Esophagus muscularis mucosa (tissue), 4 donors: ENCODE results near the gene AP4S1. TPM values are rescaled to one million over a fixed set of nuclear protein-coding genes. Genes with fewer than 3 reads are reported as not detected.

Experiments
- DNase-seq: peaks from one replicate; pipeline ENCODE4 v3.0.0-alpha.2; 2017; ENCODE audit errors: extremely low spot score
- H3K27ac ChIP-seq, 4 donors: fragments of 200-600 bp; sonication (generic); replicated peaks in 1 of 4; 1 replicate in 3 of 4; 2 replicates in 1 of 4; pipeline ENCODE4 v1.5.1; 2016 to 2019; ENCODE audit warnings: mild to moderate bottlenecking in 1 of 4
- H3K27me3 ChIP-seq, 4 donors: fragments of 200-600 bp; sonication (generic); one replicate each; pipeline versions ENCODE4 v1.5.1 to v1.6.0; 2016 to 2019
- H3K36me3 ChIP-seq, 4 donors: fragments of 200-600 bp; sonication (generic); one replicate each; pipeline ENCODE4 v1.5.1; 2016 to 2019
- H3K4me1 ChIP-seq, 4 donors: fragments of 200-600 bp; sonication (generic); one replicate each; pipeline ENCODE4 v1.5.1; 2016 to 2019
- H3K4me3 ChIP-seq, 4 donors: fragments of 200-600 bp; sonication (generic); 1 replicate in 2 of 4; 2 replicates in 2 of 4; pipeline ENCODE4 v1.5.1; 2016 to 2019; ENCODE audit warnings: mild to moderate bottlenecking in 4 of 4, moderate library complexity in 1 of 4
- H3K9me3 ChIP-seq, 4 donors: fragments of 200-600 bp; sonication (generic); 1 replicate in 3 of 4; 2 replicates in 1 of 4; pipeline ENCODE4 v1.5.1; 2016 to 2019
- EP300 ChIP-seq: sonication (generic); formaldehyde crosslinking; IDR thresholded peaks from one replicate; pipeline ENCODE4 v1.6.1; 2017; ENCODE audit warnings: antibody characterized with exemption
- POLR2A ChIP-seq: fragments of 450-650 bp; IDR thresholded peaks from one replicate; pipeline ENCODE4 v1.6.1; 2017; ENCODE audit warnings: antibody characterized with exemption, moderate library complexity, mild to moderate bottlenecking, low read depth
- POLR2AphosphoS5 ChIP-seq, 2 donors: sonication (generic); formaldehyde crosslinking; IDR thresholded peaks; one replicate each; pipeline ENCODE4 v1.6.1; 2017; ENCODE audit warnings: antibody characterized with exemption in 2 of 2
- WGBS: methylation state at CpG from one replicate; pipeline ENCODE4 v1.1.5; 2018; 5-methylcytosine and 5-hydroxymethylcytosine counted together
- intact Hi-C: fragments of 100-400 bp; cut with DNase I; formaldehyde crosslinking; loops from one replicate; pipeline ENCODE4 v1.15.1; 2023
- total RNA-seq, 4 donors: library from RNA; depleted of rRNA; stranded (reverse); fragments of >200 nt; gene quantifications; one replicate each; pipeline versions ENCODE4 v1.1.0 to v1.2.1, GENCODE V29; 2016
- TF ChIP-seq, protein P1 (sequence below), 3 experiments: fragments of 200-600 bp in 2 of 3; fragments of 450-650 bp in 1 of 3; sonication (generic) in 2 of 3; IDR thresholded peaks; one replicate each; pipeline ENCODE4 v1.5.1; 2017 to 2019; ENCODE audit warnings: antibody characterized with exemption in 3 of 3, mild to moderate bottlenecking in 2 of 3, moderate library complexity in 1 of 3

The AP4S1 gene
- total RNA-seq, 4 donors from 2014 or later = 5.0 to 12.3 (median 9.3) TPM

DNA sequence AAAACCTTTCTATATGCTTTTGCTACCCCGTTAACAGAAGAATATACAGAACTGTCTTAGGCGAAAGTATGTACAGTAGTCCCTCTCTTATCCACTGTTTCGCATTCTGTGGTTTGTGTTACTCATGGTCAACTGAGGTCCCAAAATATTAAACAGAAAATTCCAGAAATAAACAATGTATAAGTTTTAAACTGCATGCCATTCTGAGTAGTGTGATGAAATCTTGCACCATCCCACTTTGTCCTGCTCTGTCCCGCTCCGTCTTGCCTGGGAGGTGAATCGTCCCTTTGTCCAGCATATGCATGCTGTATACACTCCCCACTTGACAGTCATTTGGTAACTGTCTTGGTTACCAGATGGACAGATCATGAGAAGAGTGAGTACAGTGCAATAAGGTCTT lies 70.8 kb downstream of the AP4S1 start:
- intact Hi-C loops = no loop called here
- H3K27me3 ChIP-seq = no peaks in the 10 kb centered on the region
- no peak for DNase-seq
- TF ChIP-seq EP300 = no peak
- no peak for TF ChIP-seq POLR2A
- TF ChIP-seq, protein P1, sequence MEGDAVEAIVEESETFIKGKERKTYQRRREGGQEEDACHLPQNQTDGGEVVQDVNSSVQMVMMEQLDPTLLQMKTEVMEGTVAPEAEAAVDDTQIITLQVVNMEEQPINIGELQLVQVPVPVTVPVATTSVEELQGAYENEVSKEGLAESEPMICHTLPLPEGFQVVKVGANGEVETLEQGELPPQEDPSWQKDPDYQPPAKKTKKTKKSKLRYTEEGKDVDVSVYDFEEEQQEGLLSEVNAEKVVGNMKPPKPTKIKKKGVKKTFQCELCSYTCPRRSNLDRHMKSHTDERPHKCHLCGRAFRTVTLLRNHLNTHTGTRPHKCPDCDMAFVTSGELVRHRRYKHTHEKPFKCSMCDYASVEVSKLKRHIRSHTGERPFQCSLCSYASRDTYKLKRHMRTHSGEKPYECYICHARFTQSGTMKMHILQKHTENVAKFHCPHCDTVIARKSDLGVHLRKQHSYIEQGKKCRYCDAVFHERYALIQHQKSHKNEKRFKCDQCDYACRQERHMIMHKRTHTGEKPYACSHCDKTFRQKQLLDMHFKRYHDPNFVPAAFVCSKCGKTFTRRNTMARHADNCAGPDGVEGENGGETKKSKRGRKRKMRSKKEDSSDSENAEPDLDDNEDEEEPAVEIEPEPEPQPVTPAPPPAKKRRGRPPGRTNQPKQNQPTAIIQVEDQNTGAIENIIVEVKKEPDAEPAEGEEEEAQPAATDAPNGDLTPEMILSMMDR (IDR thresholded peaks at IDR 0.05) = no peak
- TF ChIP-seq POLR2AphosphoS5 (IDR thresholded peaks at IDR 0.05) = no peak
- no peaks in the 10 kb centered on the region for H3K9me3 ChIP-seq
- H3K36me3 ChIP-seq = peaks cover 20 to 41% (median 40%) of the 10 kb centered on the region in 4 donors
- peaks cover 9 to 10% (median 9%) of the 10 kb centered on the region in 4 donors for H3K4me1 ChIP-seq
- no peak overlapping the region for H3K4me3 ChIP-seq
- no peak overlapping the region for H3K27ac ChIP-seq
- WGBS = 93% methylated on average over 6 of the region's 6 CpGs

DNA sequence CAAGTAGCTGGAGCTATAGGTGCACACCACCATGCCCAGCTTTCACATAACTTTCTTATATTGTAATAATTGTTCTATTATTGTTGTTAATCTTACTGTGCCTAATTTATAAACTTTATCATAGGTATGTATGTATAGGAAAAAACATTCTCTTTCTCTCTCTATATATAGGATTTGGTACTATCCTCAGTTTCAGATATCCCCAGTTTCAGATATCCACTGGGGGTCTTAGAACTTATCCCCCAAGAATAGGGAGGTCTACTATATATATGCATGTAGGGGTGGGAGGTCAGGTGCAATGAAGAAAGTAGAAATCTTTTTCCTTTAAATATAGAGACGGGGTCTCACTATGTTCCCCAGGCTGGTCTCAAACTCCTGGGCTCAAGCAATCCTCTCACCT lies 71.6 kb downstream of the AP4S1 start:
- H3K4me1 ChIP-seq = peaks cover under 1 to 2% (median 1%) of the 10 kb centered on the region in 4 donors
- no peak overlapping the region for H3K27ac ChIP-seq
- TF ChIP-seq POLR2A (no peak), EP300 (no peak), POLR2AphosphoS5 (IDR thresholded peaks at IDR 0.05) (no peak)
- TF ChIP-seq, protein P1 (IDR thresholded peaks at IDR 0.05) = no peak
- DNase-seq = no peak
- no peaks in the 10 kb centered on the region for H3K9me3 ChIP-seq
- intact Hi-C loops = no loop called here
- H3K4me3 ChIP-seq = no peak overlapping the region
- no peaks in the 10 kb centered on the region for H3K27me3 ChIP-seq
- H3K36me3 ChIP-seq = peaks cover 27 to 49% (median 47%) of the 10 kb centered on the region in 4 donors
- 92% methylated on average over 1 of the region's 1 CpG for WGBS

DNA sequence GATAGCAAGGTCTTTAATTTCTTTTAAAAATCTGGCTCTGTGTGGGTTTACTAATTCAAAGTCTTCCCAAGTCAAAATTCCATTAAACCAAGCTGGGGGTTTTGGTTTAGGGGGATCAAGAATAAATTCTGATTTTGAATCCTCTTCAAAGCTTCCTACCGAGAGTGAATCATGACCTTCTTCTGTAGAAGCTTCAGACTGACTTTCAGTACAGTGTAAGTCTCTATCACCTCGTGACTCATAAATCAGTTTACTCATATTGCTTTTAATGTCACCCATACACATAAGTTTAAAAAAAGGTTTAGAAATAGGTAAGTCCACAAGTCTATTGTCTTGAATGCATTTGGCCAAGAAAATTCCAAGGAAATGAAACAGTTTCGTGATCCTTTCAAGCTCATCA lies 81.3 kb downstream of the AP4S1 start:
- peaks cover 69 to 100% (median 90%) of the 10 kb centered on the region in 4 donors for H3K36me3 ChIP-seq
- intact Hi-C loops = no loop called here
- no peak overlapping the region for H3K4me3 ChIP-seq
- no peak overlapping the region for H3K27ac ChIP-seq
- no peaks in the 10 kb centered on the region for H3K9me3 ChIP-seq
- no peak for DNase-seq
- TF ChIP-seq EP300 = no peak
- no peak for TF ChIP-seq POLR2A
- H3K4me1 ChIP-seq = no peaks in the 10 kb centered on the region
- WGBS = 83% methylated on average over 3 of the region's 3 CpGs
- H3K27me3 ChIP-seq = no peaks in the 10 kb centered on the region

DNA sequence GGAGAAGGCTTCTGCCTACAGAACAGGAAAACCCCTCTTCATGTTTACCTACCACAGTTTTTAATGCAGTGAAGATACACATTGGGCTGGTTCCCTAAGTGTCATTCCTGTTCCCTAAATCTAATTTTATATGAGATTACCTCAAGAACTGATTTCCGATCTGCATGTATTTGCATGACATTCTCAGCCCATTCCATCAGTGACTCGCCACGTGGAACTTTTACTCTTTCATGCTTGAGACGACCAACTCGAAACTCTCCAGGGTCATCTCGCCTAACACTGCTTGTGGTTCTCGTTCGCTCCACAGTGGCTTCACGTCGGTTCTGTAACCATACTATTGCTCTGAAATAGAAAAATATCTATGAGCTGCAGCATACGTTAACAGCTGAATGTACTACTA lies 83.8 kb downstream of the AP4S1 start:
- no peak overlapping the region for H3K4me3 ChIP-seq
- 91% methylated on average over 11 of the region's 11 CpGs for WGBS
- TF ChIP-seq POLR2AphosphoS5 (IDR thresholded peaks at IDR 0.05) (no peak), EP300 (no peak), POLR2A (no peak)
- TF ChIP-seq, protein P1 (IDR thresholded peaks at IDR 0.05) = no peak
- no peak for DNase-seq
- H3K27me3 ChIP-seq = no peaks in the 10 kb centered on the region
- intact Hi-C loops = no loop called here
- H3K9me3 ChIP-seq = no peaks in the 10 kb centered on the region
- no peaks in the 10 kb centered on the region for H3K4me1 ChIP-seq
- H3K36me3 ChIP-seq = peaks cover 72 to 100% (median 92%) of the 10 kb centered on the region in 4 donors
- no peak overlapping the region for H3K27ac ChIP-seq

DNA sequence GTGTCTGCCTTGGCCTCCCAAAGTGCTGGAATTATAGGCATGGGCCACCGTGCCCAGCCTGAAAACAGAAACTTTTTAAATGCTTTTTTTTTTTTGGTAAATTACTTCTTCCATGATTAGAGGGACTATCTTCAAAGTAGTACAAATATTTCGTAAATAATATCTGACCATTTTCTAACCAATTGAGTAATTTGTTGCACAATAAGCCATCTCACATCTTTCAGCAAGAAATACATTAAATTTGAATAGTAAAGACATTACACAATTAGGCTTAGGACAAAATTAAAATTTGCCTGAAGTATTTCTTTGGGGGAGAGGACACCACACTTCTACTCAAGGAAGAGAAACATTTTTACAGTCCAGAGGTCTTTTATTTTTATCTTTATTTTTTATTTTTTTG lies 85.4 kb downstream of the AP4S1 start:
- Histone ChIP-seq H3K36me3 (peaks cover 73 to 100% (median 91%) of the 10 kb centered on the region in 4 donors), H3K27ac (no peak overlapping the region), H3K4me3 (no peak overlapping the region), H3K9me3 (no peaks in the 10 kb centered on the region), H3K27me3 (no peaks in the 10 kb centered on the region), H3K4me1 (no peaks in the 10 kb centered on the region)
- WGBS = 81% methylated on average over 2 of the region's 2 CpGs
- DNase-seq = no peak
- TF ChIP-seq POLR2AphosphoS5 (IDR thresholded peaks at IDR 0.05) (no peak), EP300 (no peak), POLR2A (no peak)
- TF ChIP-seq, protein P1 (IDR thresholded peaks at IDR 0.05) = no peak
- intact Hi-C loops = no loop called here
